SKM-1 (cell line): ENCODE measurements around the gene MYOF.
"Not testable (repeated sequence)": the region's sequence is repeated elsewhere in the genome, so short reads cannot be mapped to it uniquely, and the experiment has no call there.

Experiments
- DNase-seq: peaks from one replicate; lab custom pipeline; 2025; ENCODE audit not compliant: unreplicated experiment; lab: John Stamatoyannopoulos, UW

The MYOF gene

GRCh38 chr10:93352638-93353383 is 129.3 kb downstream of the MYOF start:
- peak; percentile 27 for DNase-seq

- peak; percentile 10 for DNase-seq
Measured at GRCh38 chr10:93346694-93347093, 135.4 kb downstream of the MYOF start.

- no peak for DNase-seq
Measured at GRCh38 chr10:93346108-93346507, 136.0 kb downstream of the MYOF start.

GRCh38 chr10:93344691-93345090 is 137.4 kb downstream of the MYOF start:
- no peak for DNase-seq

- no peak for DNase-seq
Measured at GRCh38 chr10:93342921-93343320, 139.2 kb downstream of the MYOF start.

- DNase-seq, result no peak
Measured at GRCh38 chr10:93342366-93342765, 139.8 kb downstream of the MYOF start.

GRCh38 chr10:93337309-93337721 is 144.8 kb downstream of the MYOF start:
- DNase-seq, result no peak

- no peak for DNase-seq
Measured at GRCh38 chr10:93336678-93337077, 145.5 kb downstream of the MYOF start.

- no peak for DNase-seq
Measured at GRCh38 chr10:93336110-93336509, 146.0 kb downstream of the MYOF start.

GRCh38 chr10:93334901-93335327 is 147.2 kb downstream of the MYOF start:
- no peak for DNase-seq

- DNase-seq, result no peak
Measured at GRCh38 chr10:93334181-93334580, 148.0 kb downstream of the MYOF start.

GRCh38 chr10:93333278-93333978 is 148.7 kb downstream of the MYOF start:
- DNase-seq, result no peak

GRCh38 chr10:93330824-93331223 is 151.3 kb downstream of the MYOF start:
- DNase-seq, result no peak

GRCh38 chr10:93319896-93320295 is 162.2 kb downstream of the MYOF start:
- no peak for DNase-seq

- DNase-seq, result no peak
Measured at GRCh38 chr10:93319096-93319495, 163.0 kb downstream of the MYOF start.

GRCh38 chr10:93315246-93315645 is 166.9 kb downstream of the MYOF start:
- no peak for DNase-seq

- DNase-seq, result not testable (repeated sequence)
Measured at GRCh38 chr10:93314656-93315055, 167.5 kb downstream of the MYOF start.

GRCh38 chr10:93313798-93314197 is 168.3 kb downstream of the MYOF start:
- DNase-seq, result no peak

GRCh38 chr10:93309062-93309461 is 173.1 kb downstream of the MYOF start:
- DNase-seq, result no peak

- DNase-seq, result no peak
Measured at GRCh38 chr10:93305122-93305521, 177.0 kb downstream of the MYOF start.

- no peak for DNase-seq
Measured at GRCh38 chr10:93300981-93301380, 181.2 kb downstream of the MYOF start.

- no peak for DNase-seq
Measured at GRCh38 chr10:93300288-93300917, 181.7 kb downstream of the MYOF start.
